ENCODE results near the gene SCRN2. TPM values are rescaled to one million over a fixed set of nuclear protein-coding genes. Genes with fewer than 3 reads are reported as not detected.

Gene SCRN2
- total RNA-seq, 1 experiment from 2014 or later, result 47.9 TPM

DNA sequence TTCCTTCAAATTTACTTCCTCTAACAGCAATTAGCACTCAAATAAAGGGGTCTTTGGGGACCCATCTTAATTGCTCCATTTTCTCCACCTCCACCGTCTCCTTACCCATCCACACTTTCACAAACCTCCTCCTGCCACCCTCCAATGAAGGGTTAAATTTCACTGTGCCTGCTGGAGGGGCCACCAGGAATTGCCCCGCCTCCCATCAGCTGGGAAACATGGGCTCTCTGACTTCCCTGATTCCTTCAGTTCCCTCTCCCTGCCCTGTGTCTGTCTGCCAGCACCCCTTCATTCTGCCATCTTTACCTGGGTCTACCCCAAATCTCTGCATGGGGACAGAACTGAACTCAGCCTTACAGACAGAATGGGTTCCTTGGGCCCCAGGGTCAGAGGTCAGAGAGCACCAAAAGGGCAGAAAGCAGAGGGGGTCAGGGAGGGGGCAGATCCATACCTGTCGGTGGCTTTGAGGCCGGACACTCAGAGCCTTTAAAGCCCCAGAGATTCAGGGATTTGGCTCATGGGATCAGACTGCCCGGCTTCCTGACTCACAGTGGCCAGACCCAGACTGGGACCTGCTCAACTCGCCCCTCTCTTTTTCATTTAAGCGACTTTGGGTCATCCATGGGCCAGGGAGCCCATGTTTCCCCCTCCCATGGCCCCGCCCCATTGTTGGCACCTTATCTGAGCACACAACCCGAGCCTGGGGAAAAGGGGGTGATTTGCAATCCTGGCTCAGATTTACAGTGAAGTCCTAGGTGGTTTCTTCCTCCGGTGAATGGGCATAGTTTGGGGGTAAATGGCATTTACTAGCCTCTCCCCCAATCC lies 37.3 kb upstream of the SCRN2 start:
- no peak for ATAC-seq
- Histone ChIP-seq H3K4me1 (ENCODE audit: insufficient read depth, low read length) (no peaks in the 10 kb centered on the region), H2AFZ (ENCODE audit: low read length) (no peak overlapping the region), H3K4me3 (ENCODE audit: low read length) (no peak overlapping the region), H3K9ac (ENCODE audit: low read length) (no peak overlapping the region), H3K79me2 (ENCODE audit: low read length) (no peaks in the 10 kb centered on the region), H3K9me3 (ENCODE audit: low read length) (no peaks in the 10 kb centered on the region), H3K4me2 (ENCODE audit: low read length) (no peak overlapping the region), H3F3A (ENCODE audit: low read length, unreplicated experiment) (no peaks in the 10 kb centered on the region), H3K36me3 (ENCODE audit: low read depth, low read length) (no peaks in the 10 kb centered on the region), H3K9me2 (replicated peaks; ENCODE audit: low read length) (no peaks in the 10 kb centered on the region), H3K27ac (ENCODE audit: low read length) (no peak overlapping the region), H3K27me3 (ENCODE audit: low read length) (no peaks in the 10 kb centered on the region), H4K20me1 (ENCODE audit: low read length) (no peaks in the 10 kb centered on the region)
- intact Hi-C loops (cut with micrococcal nuclease), result no loop called here
- no peak for DNase-seq
- BruUV-seq (replicated peaks), result no TSS peak
- TF ChIP-seq EZH2 (IDR thresholded peaks at IDR 0.05; ENCODE audit: low read length, unreplicated experiment), result no peak
- TF ChIP-seq, protein P1, sequence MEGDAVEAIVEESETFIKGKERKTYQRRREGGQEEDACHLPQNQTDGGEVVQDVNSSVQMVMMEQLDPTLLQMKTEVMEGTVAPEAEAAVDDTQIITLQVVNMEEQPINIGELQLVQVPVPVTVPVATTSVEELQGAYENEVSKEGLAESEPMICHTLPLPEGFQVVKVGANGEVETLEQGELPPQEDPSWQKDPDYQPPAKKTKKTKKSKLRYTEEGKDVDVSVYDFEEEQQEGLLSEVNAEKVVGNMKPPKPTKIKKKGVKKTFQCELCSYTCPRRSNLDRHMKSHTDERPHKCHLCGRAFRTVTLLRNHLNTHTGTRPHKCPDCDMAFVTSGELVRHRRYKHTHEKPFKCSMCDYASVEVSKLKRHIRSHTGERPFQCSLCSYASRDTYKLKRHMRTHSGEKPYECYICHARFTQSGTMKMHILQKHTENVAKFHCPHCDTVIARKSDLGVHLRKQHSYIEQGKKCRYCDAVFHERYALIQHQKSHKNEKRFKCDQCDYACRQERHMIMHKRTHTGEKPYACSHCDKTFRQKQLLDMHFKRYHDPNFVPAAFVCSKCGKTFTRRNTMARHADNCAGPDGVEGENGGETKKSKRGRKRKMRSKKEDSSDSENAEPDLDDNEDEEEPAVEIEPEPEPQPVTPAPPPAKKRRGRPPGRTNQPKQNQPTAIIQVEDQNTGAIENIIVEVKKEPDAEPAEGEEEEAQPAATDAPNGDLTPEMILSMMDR (conservative IDR thresholded peaks at IDR 0.05; ENCODE audit: low read depth, low read length), result no peak
- TF ChIP-seq EZH2phosphoT487 (IDR thresholded peaks at IDR 0.05; ENCODE audit: borderline replicate concordance, low read length), result no peak
- CTCF ChIA-PET, result no interaction called here
- POLR2A ChIA-PET (ENCODE audit: unreplicated experiment), result no interaction called here

DNA sequence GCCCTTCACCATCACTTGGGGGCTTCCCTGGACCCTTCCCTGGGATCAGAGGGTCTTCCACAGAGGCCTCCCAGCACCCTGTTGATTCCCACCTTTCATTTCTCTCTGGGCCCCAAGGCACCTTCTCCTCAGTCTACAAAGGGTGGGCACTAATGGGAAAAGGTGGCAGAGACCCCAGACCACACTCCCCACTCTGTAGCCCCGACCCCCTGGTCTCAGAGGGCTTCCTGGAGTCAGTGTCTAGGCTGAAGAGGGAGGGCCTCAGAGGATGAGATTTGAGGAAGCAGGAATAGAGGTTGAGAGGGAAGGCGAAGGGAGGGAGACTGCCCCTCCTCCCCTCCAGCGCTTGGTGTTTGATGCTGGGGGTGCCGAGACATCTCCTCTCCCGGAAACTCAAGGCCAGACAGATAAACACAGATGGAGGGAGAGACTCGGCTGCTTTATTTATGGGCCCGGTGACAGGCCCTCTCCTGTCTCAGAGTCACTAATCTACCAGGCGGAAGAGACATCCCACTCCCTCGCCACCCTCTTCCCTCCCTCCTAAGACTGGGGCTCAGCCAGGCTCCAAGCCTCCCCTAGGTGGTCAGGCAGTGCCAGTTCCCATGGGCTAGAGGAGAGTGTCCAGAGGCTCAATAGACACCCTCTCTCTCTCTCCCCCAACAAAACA lies 36.4 kb upstream of the SCRN2 start:
- no peaks in the 10 kb centered on the region for H3K36me3 ChIP-seq (ENCODE audit: low read depth, low read length)
- no peak overlapping the region for H3K4me2 ChIP-seq (ENCODE audit: low read length)
- H4K20me1 ChIP-seq (ENCODE audit: low read length), result no peaks in the 10 kb centered on the region
- no peaks in the 10 kb centered on the region for H3K9me3 ChIP-seq (ENCODE audit: low read length)
- intact Hi-C loops (cut with micrococcal nuclease), result no loop called here
- ChIA-PET CTCF (no interaction called here), POLR2A (ENCODE audit: unreplicated experiment) (no interaction called here)
- H3K79me2 ChIP-seq (ENCODE audit: low read length), result no peaks in the 10 kb centered on the region
- no peak overlapping the region for H3K9ac ChIP-seq (ENCODE audit: low read length)
- H2AFZ ChIP-seq (ENCODE audit: low read length), result no peak overlapping the region
- DNase-seq (no peak), ATAC-seq (no peak)
- TF ChIP-seq, protein P1 (conservative IDR thresholded peaks at IDR 0.05; ENCODE audit: low read depth, low read length), result no peak
- no peak for TF ChIP-seq EZH2 (IDR thresholded peaks at IDR 0.05; ENCODE audit: low read length, unreplicated experiment)
- TF ChIP-seq EZH2phosphoT487 (IDR thresholded peaks at IDR 0.05; ENCODE audit: borderline replicate concordance, low read length), result no peak
- H3F3A ChIP-seq (ENCODE audit: low read length, unreplicated experiment), result no peaks in the 10 kb centered on the region
- no peak overlapping the region for H3K27ac ChIP-seq (ENCODE audit: low read length)
- BruUV-seq (replicated peaks), result no TSS peak
- H3K27me3 ChIP-seq (ENCODE audit: low read length), result no peaks in the 10 kb centered on the region
- H3K4me3 ChIP-seq (ENCODE audit: low read length), result no peak overlapping the region
- H3K4me1 ChIP-seq (ENCODE audit: insufficient read depth, low read length), result no peaks in the 10 kb centered on the region
- no peaks in the 10 kb centered on the region for H3K9me2 ChIP-seq (replicated peaks; ENCODE audit: low read length)

Measured in PC-3 (cell line).